ENCODE data around the gene ASPM. TPM values are rescaled to one million over a fixed set of nuclear protein-coding genes. Genes with fewer than 3 reads are reported as not detected.

Gene ASPM
- total and polyA plus RNA-seq, 2 of the 8 experiments (the other 6 are each of a cell fraction or from before 2014, with no cell fraction given) = 5.1 to 50.3 TPM

- Histone ChIP-seq H3K27ac (ENCODE audit: low read depth, low read length) (no peak overlapping the region; the same call in 1 of the 2 replicates), H3K14ac (ENCODE audit: insufficient read length) (no peak overlapping the region), H2AFZ (ENCODE audit: low read length) (no peak overlapping the region), H4K91ac (replicated peaks; ENCODE audit: insufficient read length, low read length) (no peak overlapping the region), H3K4me3 (ENCODE audit: extremely low read depth in 1 of 4, insufficient read depth in 2 of 4, low read depth in 3 of 4, low read length in 4 of 4) (no peak overlapping the region), H3K79me2 (ENCODE audit: control insufficient read depth in 1 of 2, insufficient read depth in 2 of 2, low read length in 2 of 2) (no peaks in the 10 kb centered on the region), H2AK5ac (ENCODE audit: low read depth, low read length) (no peak overlapping the region), H3K9ac (replicated peaks in 1 of 4; ENCODE audit: extremely low read depth in 1 of 4, low read depth in 3 of 4, low read length in 3 of 4) (no peak overlapping the region), H3K9me3 (ENCODE audit: insufficient read depth in 2 of 2, low read depth in 1 of 2, low read length in 1 of 2) (no peaks in the 10 kb centered on the region), H3K4ac (replicated peaks; ENCODE audit: insufficient read length, low read depth, low read length) (no peak overlapping the region), H2BK12ac (ENCODE audit: low read depth, low read length) (no peak overlapping the region), H3K27me3 (replicated peaks in 1 of 4; ENCODE audit: control insufficient read depth in 3 of 4, extremely low read depth in 1 of 4, insufficient read depth in 3 of 4, low read length in 3 of 4) (no peaks in the 10 kb centered on the region), H4K5ac (ENCODE audit: insufficient read length, low read depth, low read length) (no peak overlapping the region), H3K4me2 (ENCODE audit: insufficient read depth in 1 of 2, low read depth in 2 of 2, low read length in 2 of 2) (no peak overlapping the region), H3K79me1 (ENCODE audit: low read depth, low read length) (no peaks in the 10 kb centered on the region), H3K56ac (replicated peaks; ENCODE audit: insufficient read length, low read depth, low read length) (no peak overlapping the region), H2BK20ac (ENCODE audit: low read length) (no peak overlapping the region), H3K23me2 (ENCODE audit: low read depth, low read length) (no peaks in the 10 kb centered on the region), H2BK120ac (replicated peaks; ENCODE audit: low read depth, low read length) (no peak overlapping the region), H2BK15ac (ENCODE audit: low read length) (no peak overlapping the region), H3K4me1 (replicated peaks in 1 of 4; ENCODE audit: control insufficient read depth in 3 of 4, insufficient read depth in 4 of 4, low read length in 3 of 4) (no peaks in the 10 kb centered on the region), H2BK5ac (ENCODE audit: low read depth, low read length) (no peak overlapping the region), H3K36me3 (ENCODE audit: control insufficient read depth in 2 of 4, insufficient read depth in 4 of 4, low read length in 3 of 4) (peaks cover 2 to 64% (median 23%) of the 10 kb centered on the region in 4 experiments; a peak in 7 of 8 replicates), H4K20me1 (replicated peaks in 1 of 2; ENCODE audit: control insufficient read depth in 1 of 2, insufficient read depth in 2 of 2, low read length in 2 of 2) (peaks cover 0 to 3% of the 10 kb centered on the region in 2 experiments), H3K23ac (ENCODE audit: insufficient read length) (no peak overlapping the region), H4K8ac (ENCODE audit: extremely low read depth, insufficient read depth, low read length) (no peak overlapping the region), H3K18ac (ENCODE audit: extremely low read depth, low read length) (no peak overlapping the region)
- POLR2A ChIA-PET (ENCODE audit: partially characterized antibody) = interaction anchor here (1.1 kb wide), 1 partner anchor 26 kb away, joined by 4 read pairs; no protein-coding TSS in a partner anchor
- CTCF ChIA-PET (ENCODE audit: partially characterized antibody) = interaction anchor here (1.6 kb wide), 1 partner anchor 196 kb away, joined by 5 read pairs; no protein-coding TSS in a partner anchor
- WGBS, 2 experiments (ENCODE audit: extremely low coverage in 1 of 2, insufficient coverage in 1 of 2, insufficient read length in 1 of 2, insufficient replicate concordance in 2 of 2, low coverage in 1 of 2, low lambda C conversion rate in 2 of 2, missing lambda C conversion rate in 1 of 2) = 96% methylated on average over 4 of the region's 4 CpGs; no CpG with 5 or more reads in 1 of the 2 experiments
- FAIRE-seq (no peak), DNase-seq (ENCODE audit: low read depth in 1 of 2, low spot score in 2 of 2) (no peak)
- TF ChIP-seq RFX5 (IDR thresholded peaks at IDR 0.05; ENCODE audit: borderline replicate concordance, low read depth, low read length) (no peak), POLR2A (IDR thresholded peaks at IDR 0.05; ENCODE audit: control extremely low read depth in 1 of 2, low read depth in 2 of 2, low read length in 2 of 2) (no peak), RXRA (IDR thresholded peaks at IDR 0.05; ENCODE audit: insufficient read depth, low read depth, low read length) (no peak), HDAC6 (IDR thresholded peaks at IDR 0.05; ENCODE audit: low read depth, low read length) (no peak), EGR1 (IDR thresholded peaks at IDR 0.05; ENCODE audit: borderline replicate concordance, low read depth, low read length) (no peak), SP4 (IDR thresholded peaks at IDR 0.05; ENCODE audit: low read length) (no peak), HDAC2 (IDR thresholded peaks at IDR 0.05; ENCODE audit: borderline replicate concordance in 1 of 2, low read depth in 2 of 2, low read length in 2 of 2) (no peak), MAX (IDR thresholded peaks at IDR 0.05) (no peak), TBP (IDR thresholded peaks at IDR 0.05; ENCODE audit: low read depth, low read length) (no peak), ATF2 (IDR thresholded peaks at IDR 0.05; ENCODE audit: low read length) (no peak), CTBP2 (IDR thresholded peaks at IDR 0.05; ENCODE audit: borderline replicate concordance, insufficient read depth, insufficient read length, low read length) (no peak)
These were observed 53.1 kb downstream of the ASPM start for GRCh38 chr1:197093226-197093885.

All from H1 (cell line).